C1 segment of cervical spinal cord (tissue), 14 donors: ENCODE data around the gene CTSA.
A peak's percentile ranks its signal among the peaks of the same experiment; 100 is the strongest.
"Not testable (repeated sequence)": the region's sequence is repeated elsewhere in the genome, so short reads cannot be mapped to it uniquely, and the experiment has no call there.

Experiments
- DNase-seq, 14 donors: peaks; one replicate each; lab custom pipeline; 2025; lab: John Stamatoyannopoulos, UW

The CTSA gene

GRCh38 chr20:45866454-45866853, 24.7 kb upstream of the CTSA start:
- no peak for DNase-seq

- no peak for DNase-seq
These were observed 23.9 kb upstream of the CTSA start for GRCh38 chr20:45867136-45867818.

GRCh38 chr20:45867819-45868176, 23.3 kb upstream of the CTSA start:
- no peak for DNase-seq

- DNase-seq = no peak
These were observed 18.5 kb upstream of the CTSA start for GRCh38 chr20:45872626-45873025.

GRCh38 chr20:45873409-45874103, 17.6 kb upstream of the CTSA start:
- DNase-seq = no peak

- not testable (repeated sequence) for DNase-seq
These were observed 17.0 kb upstream of the CTSA start for GRCh38 chr20:45874104-45874481.

- DNase-seq = no peak
These were observed 16.6 kb upstream of the CTSA start for GRCh38 chr20:45874576-45874975.

- DNase-seq = no peak
These were observed 12.9 kb upstream of the CTSA start for GRCh38 chr20:45878076-45878761.

- DNase-seq = peak; percentile 63 to 99 (median 92)
These were observed 9.9 kb upstream of the CTSA start, which contains the start of gene ZSWIM1 for GRCh38 chr20:45880988-45881788. TSS of gene ZSWIM1 (plus strand) at chr20:45881227. CDS start at chr20:45882593, 1,366 bp downstream.

GRCh38 chr20:45882469-45883099, 8.6 kb upstream of the CTSA start:
- DNase-seq = no peak

GRCh38 chr20:45883100-45883469, 8.1 kb upstream of the CTSA start:
- DNase-seq = no peak

- no peak for DNase-seq
These were observed 4.4 kb upstream of the CTSA start for GRCh38 chr20:45886590-45887345.

- no peak for DNase-seq
These were observed 3.8 kb upstream of the CTSA start, which contains the start of gene SPATA25 for GRCh38 chr20:45887346-45887715. TSS of gene SPATA25 (minus strand) at chr20:45887622. CDS start at chr20:45887590, 32 bp downstream.

- DNase-seq = no peak
These were observed 2.5 kb upstream of the CTSA start for GRCh38 chr20:45888681-45889080.

- peak in 12 of 14 donors; percentile 9 to 71 (median 51) for DNase-seq
These were observed 804 bp upstream of the CTSA start for GRCh38 chr20:45890077-45890984.

GRCh38 chr20:45892049-45892825, 1.1 kb downstream of the CTSA start:
- peak in 1 of 14 donors; percentile 3 for DNase-seq

GRCh38 chr20:45892828-45893500, 1.8 kb downstream of the CTSA start:
- DNase-seq = no peak

- no peak for DNase-seq
These were observed 2.7 kb downstream of the CTSA start for GRCh38 chr20:45893831-45894230.
